HS-27A (cell line): ENCODE results near the gene LRRC23.
"Not testable (repeated sequence)": the region's sequence is repeated elsewhere in the genome, so short reads cannot be mapped to it uniquely, and the experiment has no call there.

Source experiments
- DNase-seq: peaks from one replicate; pipeline ENCODE4 v3.0.0-alpha.2; 2012; ENCODE audit warnings: low read depth, missing footprints

The LRRC23 gene

DNA sequence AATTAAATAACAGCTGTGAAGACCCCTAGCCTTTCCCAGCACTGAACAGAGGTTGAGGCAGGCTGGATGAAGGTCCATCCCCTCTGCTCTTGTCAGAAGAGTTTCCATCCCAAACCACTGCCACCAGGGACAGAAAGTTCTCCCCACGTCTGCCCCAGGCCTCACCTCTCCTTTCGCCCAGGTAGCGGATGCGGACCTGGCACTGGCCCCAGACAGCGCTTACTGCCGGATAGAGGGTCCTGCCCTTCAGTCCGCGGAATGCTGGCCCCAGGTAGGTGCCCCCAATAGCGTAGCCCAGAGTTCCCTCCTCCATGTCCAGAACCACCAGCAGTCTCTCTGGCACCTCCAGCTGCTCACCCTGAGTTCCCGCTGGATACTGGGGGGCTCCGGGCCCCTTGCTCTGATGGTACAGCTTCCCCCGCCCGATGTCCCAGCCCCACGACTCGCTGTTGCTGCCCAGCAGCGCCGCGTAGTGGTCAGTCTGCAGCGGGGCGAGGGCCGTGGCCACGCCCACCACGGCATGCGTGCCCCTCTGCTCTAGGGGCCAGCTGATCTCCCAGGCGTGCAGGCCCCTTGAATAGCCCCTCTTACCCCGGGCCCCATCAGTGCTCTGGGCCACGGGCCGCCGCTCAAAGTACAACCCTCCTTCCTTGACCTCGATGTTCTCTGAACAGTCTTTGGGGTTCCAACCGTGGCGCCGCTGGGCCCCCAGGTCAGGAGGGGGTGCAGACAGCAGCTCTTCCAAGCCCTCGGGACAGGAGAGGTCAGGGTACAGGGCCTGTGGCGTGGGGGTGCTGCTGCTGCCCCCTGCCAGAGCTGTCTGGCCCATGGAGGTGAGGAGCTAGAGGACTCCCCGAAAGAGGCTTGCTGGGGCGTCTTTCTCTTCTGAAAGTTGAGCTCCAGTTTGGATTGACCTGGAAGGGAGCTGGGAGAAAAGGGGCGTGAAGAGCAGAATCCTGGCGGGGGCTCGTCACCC is 32.3 kb upstream of the LRRC23 start:
- no peak for DNase-seq

DNA sequence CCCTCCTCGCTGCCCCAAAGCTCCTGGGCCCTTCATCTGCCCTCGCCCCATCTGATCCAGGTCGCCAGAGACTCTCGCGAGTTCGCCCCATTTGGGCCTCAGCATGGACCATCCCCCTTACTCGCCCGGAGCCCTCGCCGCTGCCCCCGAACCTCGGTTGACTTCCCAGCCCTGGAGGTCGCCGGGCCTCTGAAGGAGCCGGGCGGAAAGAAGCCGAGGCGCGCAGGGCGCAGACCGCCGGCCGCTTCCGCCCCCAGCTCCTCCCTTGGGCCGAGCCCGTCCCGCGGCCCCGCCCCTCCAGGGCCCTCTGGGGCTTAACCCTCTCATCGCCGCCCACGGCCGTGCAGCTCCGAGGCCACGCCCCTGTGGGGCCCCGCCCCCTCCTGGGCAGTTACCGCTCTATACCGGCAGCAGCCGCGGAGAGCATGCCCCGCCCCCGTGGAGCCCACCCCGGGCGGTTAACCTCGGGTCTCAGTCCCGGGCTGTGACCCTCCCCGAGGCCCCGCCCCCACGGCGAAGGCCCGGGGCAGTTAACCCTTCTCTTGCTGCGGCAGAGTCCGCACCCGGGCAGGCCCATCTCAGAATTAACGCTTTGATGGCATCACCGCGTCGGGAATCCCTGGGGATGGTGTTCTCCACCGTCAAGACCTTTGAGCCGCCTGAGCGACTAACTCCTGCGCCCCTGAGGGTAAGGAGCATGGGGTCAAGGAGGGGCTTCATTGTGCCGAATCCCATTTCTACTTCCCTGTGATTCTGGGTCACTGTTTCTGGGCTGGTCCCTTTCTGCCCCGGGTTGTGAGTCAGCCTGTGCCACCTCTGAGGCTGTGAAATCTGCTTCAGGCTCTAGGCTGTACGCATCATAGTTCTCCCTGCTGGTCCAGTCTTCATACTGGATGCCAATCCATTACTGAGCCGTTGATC is 31.3 kb upstream of the LRRC23 start, which contains the start of gene SPSB2:
SPSB2 (minus strand) TSS at position 210 of the 921 bp plus-strand sequence. CDS start 402 bp downstream, outside the sequence.
- DNase-seq = no peak

DNA sequence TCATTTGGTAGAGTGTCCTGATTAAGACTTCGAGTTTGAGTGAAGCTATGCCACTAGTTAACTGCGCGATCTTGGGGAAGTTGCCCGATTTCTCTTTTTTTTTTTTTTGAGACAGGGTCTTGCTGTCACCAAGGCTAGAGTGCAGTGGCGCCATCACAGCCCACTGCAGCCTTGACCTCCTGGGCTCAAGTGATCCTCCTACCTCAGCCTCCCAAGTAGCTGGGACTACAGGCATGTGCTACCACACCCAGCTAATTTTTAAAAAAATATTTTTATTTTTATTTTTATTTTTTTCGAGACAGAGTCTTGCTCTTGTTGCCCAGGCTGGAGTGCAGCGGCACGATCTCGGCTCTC is 30.6 kb upstream of the LRRC23 start:
- DNase-seq = not testable (repeated sequence)

DNA sequence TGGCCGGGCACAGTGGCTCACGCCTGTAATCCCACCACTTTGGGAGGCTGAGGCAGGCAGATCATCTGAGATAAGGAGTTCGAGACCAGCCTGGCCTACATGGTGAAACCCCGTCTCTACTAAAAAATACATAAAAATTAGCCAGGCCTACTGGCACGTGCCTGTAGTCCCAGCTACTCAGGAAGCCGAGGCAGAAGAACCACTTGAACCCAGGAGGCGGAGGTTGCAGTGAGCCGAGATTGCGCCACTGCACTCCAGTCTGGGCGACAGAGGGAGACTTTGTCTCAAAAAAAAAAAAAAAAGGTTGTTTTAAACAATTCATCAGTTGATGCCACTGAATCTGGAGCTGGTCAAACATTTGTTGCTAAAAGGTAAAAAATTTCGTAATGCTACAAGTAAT is 24.8 kb upstream of the LRRC23 start:
- not testable (repeated sequence) for DNase-seq

DNA sequence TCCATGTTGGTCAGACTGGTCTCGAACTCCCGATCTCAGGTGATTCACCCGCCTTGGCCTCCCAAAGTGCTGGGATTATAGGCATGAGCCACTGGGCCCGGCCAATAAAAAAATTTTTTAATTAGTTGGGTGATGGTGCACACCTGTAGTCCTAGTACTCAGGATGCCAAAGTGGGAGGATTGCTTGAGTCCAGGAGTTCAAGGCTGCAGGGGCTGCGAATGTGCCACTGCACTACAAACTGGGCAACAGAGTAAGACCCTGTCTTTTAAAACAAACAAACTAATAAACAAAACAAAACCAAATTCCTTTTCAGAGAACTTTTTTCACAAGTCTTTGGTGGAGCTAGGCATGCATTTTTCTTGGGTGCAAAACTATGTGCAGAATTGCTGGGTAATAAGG is 21.4 kb upstream of the LRRC23 start:
- no peak for DNase-seq

DNA sequence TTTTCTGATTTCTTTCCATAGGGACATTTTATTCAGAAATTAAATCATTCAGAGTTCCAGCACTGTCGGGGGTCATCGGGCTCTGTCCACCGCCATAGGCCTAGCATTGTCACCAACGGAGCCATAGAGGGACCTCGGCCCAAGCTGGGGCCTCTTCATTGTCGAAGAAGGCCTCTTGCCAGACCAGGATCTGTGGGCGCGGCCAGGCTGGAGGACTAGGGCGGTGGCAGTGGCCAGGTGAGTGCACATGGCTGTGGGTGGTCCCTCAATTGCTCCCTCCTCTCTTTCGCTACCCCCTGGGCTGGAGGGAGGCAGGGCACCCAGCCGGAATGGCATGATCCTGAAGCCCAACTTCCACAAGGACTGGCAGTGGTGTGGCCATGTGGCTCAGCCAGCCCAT is 20.9 kb upstream of the LRRC23 start:
- no peak for DNase-seq

DNA sequence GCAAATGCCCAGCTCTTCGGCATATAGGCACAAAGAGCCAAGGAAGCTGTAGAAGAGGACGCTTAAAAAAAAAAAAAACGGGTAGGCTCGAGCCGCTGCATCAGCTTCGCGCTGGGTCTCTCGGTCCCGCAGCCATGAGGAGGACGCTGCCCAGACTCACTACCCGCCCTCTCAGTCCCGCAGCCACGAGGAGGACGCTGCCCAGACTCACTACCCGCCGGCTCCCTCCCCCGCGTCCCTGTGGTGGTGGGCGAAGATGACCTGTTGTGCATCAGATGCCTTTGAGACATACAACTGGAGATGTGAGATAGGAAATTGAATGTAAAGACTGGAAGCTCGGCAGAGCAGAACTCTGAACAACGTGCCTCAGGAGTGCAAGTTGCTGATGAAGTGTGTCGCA is 20.1 kb upstream of the LRRC23 start:
- no peak for DNase-seq

DNA sequence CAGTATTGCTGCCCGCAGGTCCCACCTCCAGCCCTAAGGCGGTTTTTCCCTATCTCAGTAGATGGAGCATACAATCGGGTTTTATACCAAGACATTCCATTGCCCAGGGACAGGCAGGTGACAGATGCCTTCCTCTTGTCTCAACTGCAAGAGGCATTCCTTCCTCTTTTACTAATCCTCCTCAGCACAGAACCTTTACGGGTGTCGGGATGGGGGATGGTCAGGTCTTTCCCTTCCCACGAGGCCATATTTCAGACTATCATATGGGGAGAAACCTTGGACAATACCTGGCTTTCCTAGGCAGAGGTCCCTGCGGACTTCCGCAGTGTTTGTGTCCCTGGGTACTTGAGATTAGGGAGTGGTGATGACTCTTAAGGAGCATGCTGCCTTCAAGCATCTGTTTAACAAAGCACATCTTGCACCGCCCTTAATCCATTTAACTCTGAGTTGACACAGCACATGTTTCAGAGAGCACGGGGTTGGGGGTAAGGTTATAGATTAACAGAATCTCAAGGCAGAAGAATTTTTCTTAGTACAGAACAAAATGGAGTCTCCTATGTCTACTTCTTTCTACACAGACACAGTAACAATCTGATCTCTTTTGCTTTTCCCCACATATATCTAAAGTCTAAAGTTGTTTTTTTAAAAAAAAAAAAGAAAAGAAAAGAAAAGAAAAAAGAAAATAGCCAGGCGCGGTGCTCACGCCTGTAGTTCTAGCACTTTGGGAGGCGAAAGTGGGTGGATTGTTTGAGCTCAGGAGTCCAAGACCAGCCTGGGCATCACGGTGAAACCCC is 18.2 kb upstream of the LRRC23 start:
- not testable (repeated sequence) for DNase-seq

DNA sequence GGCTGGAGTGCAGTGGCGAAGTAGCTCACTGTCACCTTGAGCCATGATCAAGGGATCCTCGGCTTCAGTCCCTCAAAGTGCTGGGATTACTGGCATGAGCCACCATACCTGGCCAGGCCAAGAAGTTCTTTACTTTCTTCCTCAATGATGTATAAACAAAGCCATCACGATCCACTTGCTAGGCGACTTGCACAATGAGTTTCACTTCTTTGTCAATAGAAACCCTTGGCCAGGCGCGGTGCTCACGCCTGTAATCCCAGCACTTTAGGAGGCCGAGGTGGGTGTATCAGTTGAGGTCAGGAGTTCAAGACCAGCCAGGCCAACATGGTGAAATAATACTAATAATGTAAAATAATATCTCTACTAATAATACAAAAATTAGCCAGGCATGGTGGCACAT is 17.2 kb upstream of the LRRC23 start:
- DNase-seq = no peak

DNA sequence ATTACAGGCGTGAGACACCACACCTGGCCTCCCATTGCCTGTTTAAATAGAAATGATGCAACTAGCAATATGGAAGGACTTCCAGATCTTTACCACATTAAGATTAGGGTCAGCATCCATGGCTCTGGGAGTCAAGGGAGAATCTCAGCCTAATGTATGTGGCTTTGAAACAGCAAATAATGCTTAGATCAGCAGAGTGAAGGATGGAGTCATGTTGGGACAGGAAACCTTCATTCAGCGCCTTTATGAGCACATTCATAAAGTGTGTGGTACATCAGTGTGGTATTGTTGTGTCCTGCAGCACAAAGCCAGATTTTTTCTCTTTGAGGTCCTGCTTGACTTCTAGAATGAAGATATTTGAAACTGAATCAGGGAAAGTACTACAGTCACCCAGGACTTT is 16.3 kb upstream of the LRRC23 start:
- DNase-seq = no peak

DNA sequence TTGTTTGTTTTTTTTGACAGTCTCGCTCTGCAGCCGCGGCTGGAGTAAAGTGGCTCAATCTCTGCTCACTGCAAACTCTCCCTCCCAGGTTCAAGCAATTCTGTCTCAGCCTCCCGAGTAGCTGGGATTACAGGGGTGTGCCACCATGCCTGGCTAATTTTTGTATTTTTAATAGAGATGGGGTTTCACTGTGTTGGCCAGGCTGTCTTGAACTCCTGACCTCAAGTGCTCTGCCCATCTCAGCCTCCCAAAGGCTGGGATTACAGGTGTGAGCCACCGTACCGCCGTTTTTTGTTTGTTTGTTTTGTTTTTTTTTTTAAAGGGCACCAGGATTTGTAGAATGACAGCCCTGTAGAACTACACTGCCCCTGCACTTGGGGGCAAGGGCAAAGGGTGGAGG is 15.8 kb upstream of the LRRC23 start:
- DNase-seq = not testable (repeated sequence)

DNA sequence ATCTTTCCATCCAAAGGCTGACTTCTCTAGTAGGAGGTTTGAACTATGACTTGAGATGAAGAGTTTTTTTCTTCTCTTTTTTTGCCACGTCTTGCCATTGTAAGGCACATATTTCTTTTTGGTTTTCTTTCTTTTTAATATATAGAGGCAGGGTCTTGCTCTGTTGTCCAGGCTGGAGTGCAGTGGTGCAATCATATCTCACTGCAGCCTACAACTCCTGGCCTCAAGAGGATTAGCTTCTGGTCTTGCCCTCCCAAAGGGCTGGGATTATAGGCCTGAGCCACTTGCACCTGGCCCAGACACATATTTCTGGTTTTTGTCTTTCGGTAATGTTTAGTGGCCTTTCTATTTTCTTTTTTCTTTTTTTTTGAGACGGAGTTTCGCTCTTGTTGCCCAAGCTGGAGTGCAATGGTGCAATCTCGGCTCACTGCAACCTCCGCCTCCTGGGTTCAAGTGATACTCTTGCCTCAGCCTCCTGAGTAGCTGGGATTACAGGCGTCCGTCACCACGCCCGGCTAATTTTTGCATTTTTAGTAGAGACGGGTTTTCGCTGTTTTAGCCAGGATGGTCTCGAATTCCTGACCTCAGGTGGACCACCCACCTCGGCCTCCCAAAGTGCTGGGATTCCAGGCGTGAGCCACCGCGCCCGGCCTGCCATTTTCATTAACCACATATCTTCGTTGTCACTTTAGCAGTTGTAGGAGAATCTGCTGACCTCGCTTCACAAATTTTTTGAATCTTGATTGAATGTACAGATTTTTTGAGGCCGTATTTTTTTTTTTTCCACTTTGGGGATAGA is 14.6 kb upstream of the LRRC23 start:
- DNase-seq = not testable (repeated sequence)

DNA sequence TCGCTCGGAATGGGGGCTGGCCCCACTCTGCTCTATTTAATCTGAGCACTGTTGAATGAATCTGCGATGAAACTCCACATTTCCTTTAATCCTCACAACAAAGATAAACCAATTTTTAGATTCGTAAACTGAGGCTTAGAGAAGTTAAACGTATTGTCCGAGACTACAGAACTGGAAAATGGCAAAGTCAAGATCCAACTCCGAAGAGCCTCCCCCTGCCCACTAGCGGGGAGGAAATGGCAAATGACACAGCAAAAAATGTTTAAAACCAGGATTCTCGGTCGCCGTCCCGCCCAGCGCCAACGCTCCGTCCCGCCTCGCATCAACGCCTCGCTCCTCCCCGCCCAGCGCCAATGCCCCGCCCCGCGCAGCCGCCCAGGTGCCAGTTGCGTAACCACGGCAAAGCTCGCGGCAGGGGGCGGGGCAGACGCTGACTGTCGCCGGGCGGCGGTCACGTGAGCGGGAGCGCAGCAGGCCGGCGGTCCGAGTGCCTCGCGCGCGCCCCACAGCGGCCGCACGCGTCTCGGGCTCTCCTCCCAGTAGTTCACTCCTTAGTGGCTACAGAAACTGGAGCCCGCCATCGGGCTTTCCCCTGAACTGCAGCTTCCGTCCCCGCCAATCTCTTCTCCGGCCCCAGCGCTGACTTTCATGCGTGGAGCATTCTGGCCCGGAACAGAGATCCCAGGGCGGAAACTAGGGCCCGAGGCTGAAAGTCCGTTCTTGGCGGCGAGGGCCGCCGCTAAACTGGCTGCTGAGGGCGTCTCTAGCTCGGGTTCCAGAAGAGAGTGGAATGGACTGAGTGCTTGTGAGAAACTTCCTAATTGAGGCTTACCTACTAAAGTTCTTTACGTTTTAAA is 13.6 kb upstream of the LRRC23 start:
- no peak for DNase-seq

DNA sequence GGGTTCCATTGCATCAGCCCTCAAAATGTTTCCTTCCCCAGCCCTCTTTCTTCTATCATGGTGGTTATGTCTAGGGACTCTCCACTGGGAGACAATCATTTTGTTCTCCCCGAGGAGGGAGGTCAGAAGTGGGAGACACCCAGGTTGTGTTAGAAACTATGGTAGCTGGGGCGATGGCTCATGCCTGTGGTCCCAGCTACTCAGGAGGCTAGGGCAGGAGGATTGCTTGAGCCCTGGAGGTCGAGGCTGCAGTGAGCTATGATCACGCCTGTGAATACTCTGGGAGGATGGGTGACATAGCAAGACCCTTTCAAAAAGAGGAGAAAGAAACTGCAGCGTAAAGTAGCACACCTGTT is 13.0 kb upstream of the LRRC23 start:
- no peak for DNase-seq

DNA sequence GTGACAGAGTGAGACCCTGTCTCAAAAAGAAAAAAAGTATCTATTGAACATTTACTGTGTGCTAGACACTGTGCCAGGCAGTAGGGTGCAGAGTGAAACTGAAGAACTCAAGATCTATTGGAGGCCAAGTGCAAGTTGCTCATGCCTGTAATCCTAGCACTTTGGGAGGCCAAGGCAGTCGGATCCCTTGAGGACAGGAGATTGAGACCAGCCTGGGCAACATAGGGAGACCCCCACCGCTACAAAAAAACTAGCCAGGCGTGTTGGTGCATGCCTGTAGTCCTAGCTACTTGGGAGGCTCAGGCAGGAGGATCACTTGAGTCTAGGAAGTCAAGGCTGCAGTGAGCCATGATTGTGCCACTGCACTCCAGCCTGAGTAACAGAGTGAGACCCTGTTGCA is 11.9 kb upstream of the LRRC23 start:
- not testable (repeated sequence) for DNase-seq

DNA sequence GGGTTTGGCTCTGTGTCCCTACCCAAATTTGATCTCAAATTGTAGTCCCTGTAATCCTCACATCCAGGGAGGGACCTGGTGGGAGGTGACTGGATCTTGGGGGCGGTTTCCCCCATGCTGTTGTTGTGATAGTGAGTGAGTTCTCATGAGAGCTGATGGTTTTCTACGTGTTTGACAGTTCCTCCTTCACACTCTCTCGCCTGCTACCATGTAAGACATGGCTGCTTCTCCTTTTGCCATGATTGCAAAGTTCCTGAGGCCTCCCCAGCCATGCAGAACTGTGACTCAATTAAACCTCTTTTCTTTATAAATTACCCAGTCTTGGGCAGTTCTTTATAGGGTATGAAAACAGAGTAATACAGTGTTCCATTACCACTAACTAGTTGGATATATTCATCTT is 10.3 kb upstream of the LRRC23 start:
- DNase-seq = no peak

DNA sequence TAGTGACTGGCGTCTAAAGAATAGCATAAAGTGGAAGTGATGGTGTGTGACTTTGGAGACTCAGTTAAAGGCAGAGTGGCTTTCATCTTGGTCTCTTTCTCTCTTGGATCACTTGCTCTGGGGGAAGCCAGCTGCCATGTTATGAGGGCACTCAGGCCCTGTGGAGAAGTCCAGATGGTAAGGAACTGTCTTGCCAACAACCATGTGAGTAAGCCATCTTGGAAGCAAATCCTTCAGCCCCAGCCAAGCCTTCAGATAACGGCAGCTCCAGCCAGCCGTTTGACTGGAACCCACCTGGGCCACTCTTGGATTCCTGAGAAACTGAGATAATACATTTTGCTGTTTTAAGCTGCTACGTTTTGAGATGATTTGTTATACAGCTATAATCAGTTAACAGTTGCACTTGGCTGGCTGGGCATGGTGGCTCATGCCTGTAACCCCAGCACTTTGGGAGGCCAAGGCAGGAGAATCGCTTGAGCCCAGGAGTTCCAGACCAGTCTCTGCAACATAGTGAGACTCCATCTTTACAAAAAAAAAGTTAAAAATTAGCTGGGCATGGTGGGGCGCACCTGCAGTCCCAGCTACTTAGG is 7.7 kb upstream of the LRRC23 start:
- DNase-seq = no peak

DNA sequence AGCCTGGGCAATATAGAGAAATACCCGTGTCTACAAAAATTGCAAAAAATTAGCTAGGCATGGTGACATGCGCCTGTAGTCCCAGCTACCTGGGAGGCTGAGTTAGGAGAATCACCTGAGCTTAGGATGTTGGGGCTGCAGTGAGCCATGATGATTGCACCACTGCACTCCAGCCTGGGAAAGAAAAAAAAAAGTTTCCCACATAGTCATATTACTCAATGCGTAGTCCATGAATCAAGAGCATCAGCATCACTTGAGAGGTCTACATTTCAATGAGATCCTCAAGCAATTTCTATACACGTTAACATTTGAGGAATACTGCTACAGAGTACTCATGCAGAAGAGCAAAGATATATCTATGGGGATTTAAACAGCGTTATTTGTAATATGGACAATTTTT is 5.2 kb upstream of the LRRC23 start:
- no peak for DNase-seq

DNA sequence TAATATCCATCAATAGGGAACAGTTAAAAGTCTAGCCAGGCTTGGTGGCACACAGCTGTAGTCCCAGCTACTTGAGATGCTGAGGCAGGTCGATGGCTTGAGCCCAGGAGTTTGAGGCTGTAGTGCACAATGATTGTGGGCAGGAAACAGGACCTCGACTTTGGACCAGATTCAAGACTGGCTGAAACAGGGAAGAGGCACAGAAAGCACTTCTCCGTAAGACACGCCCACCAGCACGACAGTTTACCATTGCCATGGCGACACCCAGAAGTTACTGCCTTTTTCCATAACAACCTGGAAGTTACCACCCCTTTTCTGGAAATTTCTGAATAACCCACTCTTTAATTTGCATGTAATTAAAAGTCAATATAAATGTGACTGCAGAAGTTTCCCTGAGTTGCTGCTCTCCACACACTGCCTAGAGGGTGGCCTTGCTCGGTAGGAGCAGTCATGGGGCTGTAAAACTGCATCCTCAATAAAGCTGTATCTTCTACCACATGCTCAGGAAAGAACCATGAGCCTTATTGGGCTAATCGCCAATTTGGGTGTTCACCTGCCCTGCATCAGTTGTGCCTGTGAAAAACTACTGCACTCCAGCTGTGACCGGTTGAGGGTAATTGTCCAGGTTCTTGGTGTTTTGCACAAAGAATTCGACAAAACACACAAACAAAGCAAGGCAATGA is 4.6 kb upstream of the LRRC23 start:
- DNase-seq = no peak
